T47D (cell line): Measurements from ENCODE around the gene SPATA31D3.
"Not testable (repeated sequence)": the region's sequence is repeated elsewhere in the genome, so short reads cannot be mapped to it uniquely, and the experiment has no call there.

Experiments used
- DNase-seq, 2 experiments: peaks; one replicate each; pipeline versions ENCODE4 v3.0.0 to v3.0.0-alpha.2; 2011 to 2012; ENCODE audit warnings: low read depth in 1 of 2, low spot score in 1 of 2
- JUND ChIP-seq: IDR thresholded peaks from 2 replicates; pipeline ENCODE4 v1.6.1; 2012; ENCODE audit warnings: low read depth
- in situ Hi-C: cut with HindIII; loops from 2 replicates; pipeline ENCODE4 v1.10.0; 2016; ENCODE audit warnings: low sequenced_read_pairs, low pct_unique_long_range_greater_than_20kb

The SPATA31D3 gene

DNA sequence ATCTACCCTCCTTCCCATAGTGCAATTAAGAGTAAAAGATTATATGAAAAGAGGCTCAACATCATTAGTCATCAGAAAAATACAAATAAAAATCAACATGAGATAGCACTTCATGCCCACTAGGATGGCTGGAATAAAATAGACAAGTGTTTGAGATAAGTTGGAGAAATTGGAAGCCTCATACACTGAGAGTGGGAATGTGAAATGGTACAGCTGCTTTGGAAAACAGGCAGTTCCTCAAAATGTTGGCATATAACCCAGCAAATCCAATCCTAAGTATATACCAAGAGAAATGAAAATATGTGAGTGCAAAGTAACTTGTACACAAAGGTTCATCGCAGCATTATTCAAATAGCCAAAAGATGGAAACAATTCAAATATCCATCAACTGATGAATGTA is 9.8 kb downstream of the SPATA31D3 start:
- no peak for TF ChIP-seq JUND
- no peak for DNase-seq
- in situ Hi-C loops, result no loop called here

DNA sequence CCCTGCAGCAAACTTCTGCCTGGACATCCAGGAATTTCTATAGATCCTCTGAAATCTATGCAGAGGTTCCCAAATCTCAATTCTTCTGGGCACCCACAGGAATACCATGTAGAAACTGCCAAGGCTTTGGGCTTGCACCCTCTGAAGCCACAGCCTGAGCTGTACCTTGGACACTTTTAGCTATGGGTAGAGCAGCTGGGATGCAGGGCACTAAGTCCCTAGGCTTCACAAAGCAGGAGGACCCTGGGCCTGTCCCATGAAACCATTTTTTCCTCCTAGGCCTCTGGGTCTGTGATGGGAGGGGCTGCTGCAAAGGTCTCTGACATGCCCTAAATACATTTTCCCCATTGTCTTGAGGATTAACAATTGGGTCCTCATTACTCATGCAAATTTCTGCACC is 12.3 kb downstream of the SPATA31D3 start:
- in situ Hi-C loops, result no loop called here
- no peak for DNase-seq
- TF ChIP-seq JUND, result no peak

DNA sequence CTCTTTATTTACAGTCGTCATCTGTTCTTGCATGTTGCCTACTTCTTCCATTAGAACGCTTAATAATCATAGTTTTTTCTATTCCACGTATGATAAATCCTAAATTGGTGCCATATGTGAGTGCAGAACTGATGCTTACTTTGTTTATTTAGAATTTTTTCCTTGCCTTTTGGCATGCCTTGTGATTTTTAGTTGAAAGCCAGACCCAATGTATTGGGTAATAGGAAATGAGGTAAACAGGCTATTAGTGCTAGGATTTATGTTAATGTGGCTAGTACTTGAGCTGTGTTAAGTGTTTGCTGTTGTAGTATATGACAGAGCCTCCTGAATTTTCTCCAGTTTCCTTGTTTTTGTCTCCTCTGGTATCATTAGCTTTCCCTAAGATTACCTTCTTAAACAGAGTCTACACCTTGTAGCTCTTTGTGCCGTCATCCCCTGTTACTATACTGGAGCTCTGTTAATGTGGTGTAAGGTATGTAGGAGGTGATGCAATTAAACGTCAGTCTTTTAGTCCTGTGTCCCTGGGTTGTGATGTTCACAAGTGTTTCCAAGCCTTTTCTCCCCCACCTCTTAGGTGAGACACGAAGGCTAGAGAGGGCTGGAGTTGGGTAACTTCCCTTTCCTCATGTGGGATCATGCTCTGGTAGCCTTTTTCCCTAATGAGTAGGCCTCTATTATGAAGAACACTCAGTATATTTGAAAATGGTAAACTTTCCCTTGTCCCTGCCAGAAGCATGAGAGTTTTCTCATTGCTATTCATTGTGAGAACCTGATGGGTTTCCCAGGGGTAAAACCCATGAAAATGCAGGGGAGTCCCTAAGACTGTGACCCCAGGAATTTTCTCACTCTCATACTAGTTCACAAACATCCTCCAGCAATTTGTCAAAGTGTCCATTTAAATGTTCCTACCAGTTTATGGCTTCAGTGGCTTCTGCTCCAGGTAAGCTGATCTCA is 21.2 kb downstream of the SPATA31D3 start:
- no peak for DNase-seq
- in situ Hi-C loops, result no loop called here
- TF ChIP-seq JUND, result no peak

DNA sequence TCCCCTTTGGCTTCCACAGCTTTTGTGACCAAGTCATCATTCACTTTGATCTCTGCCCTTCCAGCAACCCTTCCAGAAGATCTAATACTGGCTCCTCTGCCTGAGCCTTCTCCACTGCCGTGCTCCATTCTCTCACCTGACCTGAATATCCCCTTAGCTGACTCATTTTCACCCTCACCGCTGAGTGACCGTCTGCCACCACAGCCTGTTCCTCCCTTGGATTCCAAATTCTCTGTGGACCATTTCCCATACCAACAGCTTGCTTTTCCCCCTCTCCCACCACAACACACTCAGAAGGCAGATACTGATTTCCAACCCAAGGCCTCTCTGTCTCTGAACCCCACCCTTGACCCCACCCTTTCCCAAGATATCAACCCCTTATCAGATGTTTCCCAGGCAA is 24.7 kb downstream of the SPATA31D3 start:
- TF ChIP-seq JUND, result no peak
- in situ Hi-C loops, result no loop called here
- no peak for DNase-seq

DNA sequence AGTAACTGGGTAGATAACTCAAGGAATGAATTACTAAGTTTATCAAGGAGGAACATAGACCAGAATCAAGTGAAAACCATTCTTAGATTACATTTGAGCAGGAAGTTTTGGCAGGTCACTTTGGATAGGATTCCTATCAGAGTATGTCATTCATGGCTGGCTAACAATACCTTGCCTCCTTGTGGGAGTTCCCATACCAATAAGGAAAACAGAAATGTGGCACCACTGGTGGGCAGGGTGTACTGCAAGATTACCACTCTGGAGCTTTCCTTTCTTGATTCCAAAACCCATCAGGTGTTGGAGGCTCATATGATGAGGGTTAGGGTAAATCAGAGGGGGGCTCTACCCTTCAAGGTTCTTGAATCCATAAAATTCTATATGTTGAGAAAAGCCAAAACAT is 26.7 kb downstream of the SPATA31D3 start:
- DNase-seq, result no peak
- in situ Hi-C loops, result no loop called here

DNA sequence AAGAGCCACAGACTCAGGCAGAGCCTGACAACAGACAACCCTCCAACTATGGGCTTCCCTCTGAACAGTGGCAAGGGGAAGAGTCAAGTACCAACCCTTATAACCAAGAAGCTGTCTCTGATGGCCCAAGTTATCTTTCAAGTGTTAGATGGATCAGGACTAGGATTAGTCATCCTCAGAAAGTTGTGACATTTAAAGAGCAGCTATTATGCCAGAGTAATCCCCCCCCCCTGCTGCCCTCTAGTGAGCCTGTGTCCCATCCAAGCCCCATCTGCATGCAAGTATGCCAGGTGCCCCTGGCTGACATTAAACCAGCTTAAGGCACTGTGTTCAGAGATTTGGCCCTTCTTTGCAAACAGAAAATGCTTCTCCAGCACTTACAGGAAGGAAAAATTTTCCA is 28.4 kb downstream of the SPATA31D3 start:
- no peak for TF ChIP-seq JUND
- in situ Hi-C loops, result no loop called here

More for the DNA sequence above, 26.7 kb downstream of the SPATA31D3 start:
- no peak for TF ChIP-seq JUND

DNA sequence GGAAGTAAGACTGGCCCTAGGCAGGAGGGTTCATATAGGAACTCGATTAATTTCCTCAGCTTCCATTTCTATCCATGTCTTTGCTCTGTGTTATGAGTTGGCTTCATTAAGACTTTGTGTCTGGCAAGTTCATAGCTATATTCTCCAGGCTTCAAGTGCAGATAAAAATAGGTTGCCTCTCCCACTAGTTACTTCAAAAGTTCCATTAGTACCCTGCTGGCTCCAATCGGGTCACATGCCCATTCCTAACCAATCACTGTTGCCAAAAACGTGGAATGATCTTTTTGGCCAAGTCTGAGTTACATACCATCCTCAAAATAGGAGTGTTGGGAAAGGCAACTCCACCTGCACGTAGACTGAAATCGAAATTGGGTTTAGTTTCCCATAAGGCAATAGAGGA is 31.5 kb downstream of the SPATA31D3 start:
- TF ChIP-seq JUND, result no peak
- in situ Hi-C loops, result no loop called here

More for the DNA sequence above, 28.4 kb downstream of the SPATA31D3 start:
- no peak for DNase-seq

DNA sequence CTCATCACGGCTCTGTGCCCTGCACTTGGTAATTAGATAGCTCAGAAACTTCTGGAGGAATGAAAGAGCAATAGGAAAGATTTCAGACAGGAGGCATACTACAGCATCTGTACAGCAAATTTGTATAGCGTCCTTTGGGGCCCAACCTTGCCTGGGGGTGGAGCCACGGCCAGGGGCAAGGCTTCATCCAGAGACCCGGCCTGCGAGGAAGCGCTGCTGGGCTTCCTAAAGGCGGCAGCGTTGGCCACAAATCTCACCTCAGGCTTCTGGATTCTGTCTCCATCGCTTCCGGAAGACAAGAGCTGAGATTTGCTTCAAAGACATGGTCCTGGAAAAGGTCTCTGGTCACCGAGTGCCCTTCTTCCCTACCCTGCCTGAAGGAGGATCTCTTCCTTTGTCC is 33.1 kb downstream of the SPATA31D3 start:
- TF ChIP-seq JUND, result no peak
- in situ Hi-C loops, result no loop called here
- no peak for DNase-seq

More for the DNA sequence above, 31.5 kb downstream of the SPATA31D3 start:
- DNase-seq, result no peak

DNA sequence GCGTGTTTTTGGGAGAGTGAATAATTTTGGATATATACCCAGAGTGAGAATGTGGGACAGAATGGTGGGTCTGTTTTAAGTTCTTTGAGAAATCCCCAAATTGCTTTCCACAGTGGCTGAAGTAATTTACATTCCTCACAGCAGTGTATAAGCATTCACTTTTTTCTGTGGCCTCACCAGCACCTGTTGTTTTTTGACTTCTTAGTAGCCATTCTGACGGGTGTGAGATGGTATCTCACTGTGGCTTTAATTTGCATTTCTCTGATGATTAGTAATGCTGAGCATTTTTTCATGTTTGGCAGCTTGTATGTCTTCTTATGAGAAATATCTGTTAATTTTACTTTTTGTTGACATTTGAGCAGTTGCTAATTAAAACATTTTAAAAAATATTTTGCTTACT is 35.9 kb downstream of the SPATA31D3 start:
- TF ChIP-seq JUND, result no peak
- in situ Hi-C loops, result no loop called here

DNA sequence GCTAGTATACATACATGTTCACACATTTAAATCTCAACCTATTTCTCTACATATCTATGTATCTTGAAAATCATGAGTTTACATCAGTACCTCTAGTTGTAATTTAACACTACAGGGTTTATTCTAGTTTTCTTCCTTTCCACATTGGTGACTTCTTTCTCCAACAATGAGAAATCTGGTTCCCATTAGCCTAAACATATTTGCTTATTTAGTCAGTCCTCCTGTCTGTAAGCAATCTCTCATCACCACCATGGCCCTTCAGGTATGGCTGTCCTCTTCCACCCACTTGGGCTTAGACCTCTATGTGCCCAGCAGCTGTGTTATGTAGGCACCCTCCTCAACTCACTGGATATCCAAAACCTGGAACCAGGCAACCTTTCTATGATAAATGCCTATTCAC is 37.3 kb downstream of the SPATA31D3 start:
- no peak for DNase-seq
- in situ Hi-C loops, result no loop called here
- no peak for TF ChIP-seq JUND

More for the DNA sequence above, 35.9 kb downstream of the SPATA31D3 start:
- no peak for DNase-seq

DNA sequence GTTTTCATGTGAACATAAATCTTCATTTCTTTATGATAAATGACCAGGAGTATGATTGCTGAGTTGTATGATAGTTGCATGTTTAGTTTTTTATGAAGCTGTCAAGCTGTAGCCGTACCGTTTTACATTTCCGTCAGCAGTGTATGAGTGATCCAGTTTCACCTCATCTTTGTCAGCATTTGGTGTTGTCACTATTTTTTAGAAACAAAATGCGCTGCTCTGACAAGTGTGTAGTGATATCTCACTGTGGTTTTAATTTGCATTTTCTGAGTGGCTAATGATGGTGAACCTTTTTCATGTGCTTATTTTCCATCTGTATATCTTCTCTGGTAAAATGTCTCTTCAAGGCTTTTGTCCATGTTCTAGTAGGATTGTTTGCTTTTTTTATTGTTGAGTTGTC is 38.6 kb downstream of the SPATA31D3 start:
- in situ Hi-C loops, result no loop called here
- no peak for TF ChIP-seq JUND
- no peak for DNase-seq

DNA sequence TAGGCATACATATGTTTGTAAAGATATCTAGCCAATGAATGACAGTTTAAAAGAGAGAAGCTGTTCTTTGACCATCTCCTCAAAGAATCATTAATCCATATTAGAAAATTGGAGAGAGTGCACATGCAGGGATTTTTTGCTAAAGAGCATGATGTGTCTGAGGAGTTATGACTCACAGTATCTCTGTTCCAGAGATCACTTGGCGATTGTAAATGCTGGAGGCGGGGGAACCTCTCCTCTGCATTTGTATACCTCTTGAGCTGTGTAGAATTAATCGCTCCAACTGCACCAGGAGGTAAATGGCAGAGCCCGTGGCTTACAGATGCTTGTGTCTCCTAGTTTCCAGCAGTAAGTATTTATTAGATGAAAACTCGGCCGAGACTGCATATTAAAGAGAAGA is 41.6 kb downstream of the SPATA31D3 start:
- no peak for TF ChIP-seq JUND
- DNase-seq, result no peak
- in situ Hi-C loops, result no loop called here

DNA sequence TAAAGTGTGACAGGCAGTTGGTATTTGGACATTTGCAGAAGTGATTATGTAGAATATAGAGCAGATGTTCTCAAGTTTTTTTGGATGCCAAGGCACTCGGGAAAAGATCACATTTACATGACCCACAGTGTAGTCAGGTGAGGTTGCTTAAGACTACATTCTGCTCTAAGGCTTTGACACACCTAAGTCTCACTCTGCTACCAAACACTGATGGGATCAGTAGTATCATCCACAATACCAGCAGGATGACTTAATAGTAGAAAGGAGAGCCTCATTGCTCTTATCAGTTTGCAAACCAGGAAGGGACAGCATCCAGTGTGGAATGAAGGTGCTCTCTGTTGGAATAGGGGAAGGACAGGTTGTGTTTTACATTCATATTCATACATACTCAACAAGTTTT is 42.8 kb downstream of the SPATA31D3 start:
- no peak for TF ChIP-seq JUND
- DNase-seq, result no peak
- in situ Hi-C loops, result no loop called here

DNA sequence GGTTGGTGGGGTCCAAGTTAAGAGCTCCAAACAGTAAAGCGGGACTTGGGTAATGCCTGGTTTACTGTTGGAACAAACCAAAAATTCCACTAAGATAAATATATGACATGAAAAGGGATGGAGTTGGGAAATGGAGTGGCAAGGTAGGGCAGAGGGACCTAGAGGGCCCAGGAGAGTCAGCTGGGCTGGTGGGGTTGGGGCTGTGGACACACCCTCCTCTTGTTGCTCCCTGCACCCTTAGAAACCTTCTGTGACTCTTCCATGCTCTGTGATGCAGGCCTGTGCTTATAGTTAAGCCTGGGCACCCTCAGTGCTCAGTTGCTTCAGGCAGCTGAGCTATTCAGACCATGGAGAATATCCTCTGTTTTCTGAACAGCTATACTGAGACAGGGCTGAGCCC is 45.2 kb downstream of the SPATA31D3 start, which contains the start of gene SPATA31D1:
Gene SPATA31D1 (plus strand): TSS at position 301 of the 400 bp plus-strand sequence. CDS start 47 bp downstream, at position 348.
- in situ Hi-C loops, DNase-seq: not testable (repeated sequence)
